Measurements from ENCODE around the gene DYRK1A.
"Not testable (repeated sequence)": the region's sequence is repeated elsewhere in the genome, so short reads cannot be mapped to it uniquely, and the experiment has no call there.

Gene DYRK1A

GRCh38 chr21:37366482-37367316 lies at the start of gene DYRK1A:
TSS of gene DYRK1A (plus strand) at chr21:37366773. CDS start at chr21:37420375, 53,602 bp downstream.
- DNase-seq: peak; percentile 96

DNA sequence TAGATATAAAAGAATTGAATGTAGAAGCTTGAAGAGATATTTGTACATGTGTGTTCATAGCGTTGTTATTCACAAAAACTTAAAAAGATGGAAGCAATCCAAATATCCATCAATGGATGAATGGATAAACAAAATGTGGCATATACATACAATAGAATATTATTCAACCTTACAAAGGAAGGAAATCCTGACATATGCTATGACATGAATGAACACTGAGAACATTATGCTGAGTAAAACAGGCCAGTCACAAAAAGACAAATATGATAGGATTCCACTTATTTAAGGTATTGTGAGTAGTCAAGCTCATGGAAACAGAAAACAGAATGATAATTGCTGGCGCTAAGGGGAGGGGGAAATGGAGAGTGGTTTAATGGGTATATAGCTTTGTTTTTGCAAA lies 47.0 kb upstream of the DYRK1A start:
- DNase-seq: no peak

DNA sequence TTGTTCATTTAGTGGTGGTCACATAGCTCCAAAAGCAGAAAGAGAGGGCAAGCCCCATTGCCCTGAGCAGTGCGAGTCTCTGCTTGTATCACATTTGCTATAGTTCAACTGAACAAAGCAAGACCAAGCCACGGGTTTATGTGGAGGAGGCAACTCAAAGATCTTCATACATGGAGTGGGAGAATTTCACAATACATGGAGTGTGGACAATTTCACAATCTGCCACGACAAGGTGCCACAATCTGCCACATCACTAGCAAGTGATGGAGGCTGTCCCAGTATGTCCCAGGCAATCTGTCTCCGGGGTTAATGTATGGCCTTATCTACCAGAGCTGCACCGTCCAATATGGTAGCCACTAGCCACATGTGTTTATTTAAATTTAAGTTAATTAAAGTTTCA lies 44.5 kb upstream of the DYRK1A start:
- no peak for DNase-seq

GRCh38 chr21:37324558-37324957 lies 42.0 kb upstream of the DYRK1A start:
- DNase-seq: no peak

GRCh38 chr21:37328147-37328546 lies 38.4 kb upstream of the DYRK1A start:
- DNase-seq: not testable (repeated sequence)

DNA sequence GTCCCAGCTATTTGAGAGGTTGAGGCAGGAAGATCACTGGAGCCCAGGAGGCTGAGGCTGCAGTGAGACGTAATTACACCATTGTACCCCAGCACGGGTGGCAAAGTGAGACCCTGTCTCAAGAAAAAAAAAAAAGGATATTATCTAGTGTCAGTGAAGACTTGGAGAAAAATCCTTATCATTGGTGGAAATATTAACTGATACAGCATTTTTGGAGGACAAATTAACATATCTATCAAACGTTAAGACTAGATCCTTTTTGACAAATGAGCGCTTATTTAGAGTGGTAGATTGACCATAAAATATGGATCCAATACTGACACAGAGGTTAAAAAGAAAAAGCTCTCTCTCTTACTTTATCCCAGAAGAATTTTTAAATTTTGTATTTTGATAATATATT lies 35.2 kb upstream of the DYRK1A start:
- no peak for DNase-seq

- no peak for DNase-seq
Measured at GRCh38 chr21:37335053-37335452, 31.5 kb upstream of the DYRK1A start.

DNA sequence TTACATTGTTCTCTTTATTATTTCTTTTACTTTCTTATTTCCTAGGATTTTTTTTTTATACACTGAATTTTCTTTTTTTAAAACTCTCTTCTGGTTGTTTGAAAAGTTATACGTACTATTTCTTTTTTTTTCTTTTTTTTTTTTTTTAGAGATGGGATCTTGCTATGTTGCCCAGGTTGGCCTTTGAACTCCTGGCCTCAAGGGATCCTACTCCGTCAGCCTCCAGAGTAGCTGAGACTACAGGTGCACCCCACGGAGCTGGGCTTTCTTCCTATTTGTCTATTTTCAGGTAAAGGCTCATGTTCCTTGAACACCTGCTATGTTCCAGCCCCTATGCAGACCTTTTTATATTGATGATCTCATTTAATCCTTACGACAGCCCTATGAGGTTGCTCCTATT lies 29.4 kb upstream of the DYRK1A start:
- no peak for DNase-seq

DNA sequence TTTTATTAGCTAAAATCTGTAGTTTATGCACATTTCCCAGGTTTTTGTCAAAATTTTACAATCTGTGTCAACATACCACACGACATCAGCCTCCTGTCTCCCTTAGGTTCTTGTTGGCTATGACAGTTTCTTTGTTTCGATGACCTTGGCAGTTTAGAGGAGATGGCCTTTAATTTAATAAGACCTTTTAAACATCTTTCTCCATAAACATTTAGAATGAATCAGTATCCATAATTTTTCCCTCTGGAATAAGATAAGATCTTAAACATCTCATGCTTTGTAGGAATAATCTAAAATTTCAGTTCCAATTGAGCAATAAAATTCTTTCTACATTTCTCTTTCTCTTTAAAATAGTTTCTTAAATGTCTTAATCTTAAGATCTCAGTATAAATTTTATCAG lies 28.7 kb upstream of the DYRK1A start:
- DNase-seq: no peak

DNA sequence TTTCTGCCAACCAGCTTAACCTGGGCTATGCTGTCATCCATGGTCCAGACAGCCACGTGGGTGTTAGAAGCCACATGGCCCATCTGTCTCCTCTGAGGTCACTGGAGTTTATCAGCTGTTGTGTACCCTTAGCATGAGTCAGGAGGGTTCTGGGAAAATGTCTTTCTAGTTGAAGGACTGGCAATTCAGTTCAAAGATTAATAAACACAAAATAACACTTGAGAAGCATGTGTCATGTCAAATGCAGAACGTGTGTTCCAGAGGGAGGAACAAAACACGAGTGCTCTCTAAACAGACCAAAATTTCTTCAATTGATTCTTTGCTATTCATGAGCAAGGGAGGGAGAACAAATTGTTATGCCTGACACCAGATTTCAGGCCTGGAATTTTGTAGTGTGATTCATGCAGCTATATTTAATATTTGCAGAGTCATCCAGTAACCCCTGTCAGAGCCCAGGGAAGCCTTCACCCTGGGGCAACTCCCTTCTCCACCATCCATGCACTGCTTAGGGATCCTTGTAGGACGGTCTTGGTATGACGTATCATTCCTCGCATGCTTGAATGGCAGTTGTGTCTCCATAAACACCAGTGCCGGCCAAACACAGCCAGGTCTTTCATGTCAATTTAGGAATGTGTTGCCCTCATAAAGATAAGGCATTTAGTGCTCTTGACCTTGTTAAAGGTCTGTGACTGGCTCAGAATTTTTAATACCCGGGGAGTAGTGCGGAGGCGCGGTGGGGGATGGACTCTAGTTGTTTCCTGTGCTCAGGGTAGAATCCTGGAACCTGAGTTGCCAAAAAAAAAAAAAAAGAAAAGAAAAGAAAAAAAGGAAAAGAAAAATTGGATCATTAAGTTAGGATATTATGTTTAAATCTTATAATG lies 27.7 kb upstream of the DYRK1A start:
- DNase-seq: peak; percentile 75

DNA sequence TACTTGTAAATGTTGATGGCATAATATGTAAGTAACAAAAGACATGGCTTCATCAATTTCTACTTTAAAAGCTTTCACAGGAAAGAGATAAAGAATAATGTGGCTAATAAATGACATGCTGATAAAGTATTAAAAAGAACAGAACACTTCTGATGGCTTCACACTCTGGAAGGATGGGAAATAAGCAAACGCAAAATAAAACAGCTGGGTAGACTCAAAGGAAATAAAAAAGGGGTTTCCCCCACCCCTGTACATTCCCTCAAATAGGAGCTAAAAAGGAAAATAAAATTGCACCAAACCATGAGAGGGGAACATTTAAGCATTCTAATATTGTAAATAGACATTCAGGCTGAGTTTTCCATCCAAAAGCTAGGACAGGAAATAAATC lies 27.0 kb upstream of the DYRK1A start:
- no peak for DNase-seq

- no peak for DNase-seq
Measured at GRCh38 chr21:37341254-37341960, 25.2 kb upstream of the DYRK1A start.

DNA sequence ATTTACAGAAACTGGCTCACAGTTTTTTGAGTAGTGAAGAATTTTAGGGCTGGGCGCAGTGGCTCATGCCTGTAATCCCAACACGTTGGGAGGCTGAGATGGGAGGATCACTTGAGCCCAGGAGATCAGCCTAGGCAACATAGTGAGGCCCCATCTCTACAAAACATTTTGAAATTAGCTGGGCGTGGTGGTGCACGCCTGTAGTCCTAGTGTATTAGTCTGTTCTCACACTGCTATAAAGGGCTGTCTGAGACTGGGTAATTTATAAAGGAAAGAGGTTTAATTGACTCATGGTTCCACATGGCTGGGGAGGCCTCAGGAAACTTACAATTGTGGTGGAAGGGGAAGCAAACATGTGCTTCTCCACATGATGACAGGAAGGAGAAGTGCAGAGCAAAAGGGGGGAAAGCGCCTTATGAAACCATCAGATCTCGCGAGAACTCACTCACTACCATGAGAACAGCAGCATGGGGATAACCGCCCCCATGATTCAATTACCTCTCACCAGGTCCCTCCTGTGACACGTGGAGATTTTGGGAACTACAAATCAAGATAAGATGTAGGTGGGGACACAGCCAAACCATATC lies 24.4 kb upstream of the DYRK1A start:
- DNase-seq: no peak

- no peak for DNase-seq
Measured at GRCh38 chr21:37346841-37347430, 19.6 kb upstream of the DYRK1A start.

DNA sequence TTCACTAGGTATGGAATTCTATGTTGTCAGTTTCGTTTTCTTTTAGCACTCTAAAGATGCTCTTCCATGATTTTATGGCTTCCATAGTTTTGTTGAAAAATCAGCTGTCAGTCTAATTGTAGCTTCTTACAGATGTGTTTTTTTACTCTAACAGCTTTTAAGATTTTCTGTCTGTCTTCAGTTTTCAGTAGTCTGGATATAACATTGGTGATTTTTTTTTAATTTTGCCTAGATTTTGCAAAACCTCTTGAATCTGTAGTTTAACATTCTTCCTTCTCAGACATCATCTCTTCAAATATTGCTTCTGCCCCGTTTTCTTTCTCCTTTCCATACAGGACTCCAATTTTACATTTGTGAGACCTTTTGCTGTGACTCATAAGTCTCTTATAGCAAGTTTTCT lies 17.9 kb upstream of the DYRK1A start:
- no peak for DNase-seq

GRCh38 chr21:37350472-37350871 lies 16.1 kb upstream of the DYRK1A start:
- no peak for DNase-seq

DNA sequence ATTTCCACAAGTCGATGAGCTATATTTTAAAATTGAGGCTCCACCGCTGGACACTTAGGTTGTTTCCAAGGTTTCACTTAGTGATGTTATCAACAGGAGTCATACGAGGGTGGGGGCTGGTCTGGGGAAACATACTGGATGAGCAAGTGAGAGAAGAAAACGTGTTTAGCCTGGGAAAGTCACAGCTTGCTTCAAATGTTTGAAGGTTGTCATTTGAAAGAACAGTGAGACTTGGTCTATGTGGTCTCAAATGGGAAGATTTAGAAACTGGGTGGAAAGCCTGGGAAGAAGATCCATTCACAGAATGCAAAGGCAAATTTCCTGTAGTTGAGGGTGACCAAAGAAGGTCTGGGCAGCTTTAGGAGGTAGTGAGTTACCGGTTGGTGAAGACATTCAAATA lies 9.9 kb upstream of the DYRK1A start:
- no peak for DNase-seq

- no peak for DNase-seq
Measured at GRCh38 chr21:37357691-37358090, 8.9 kb upstream of the DYRK1A start.

GRCh38 chr21:37358397-37358796 lies 8.2 kb upstream of the DYRK1A start:
- no peak for DNase-seq

DNA sequence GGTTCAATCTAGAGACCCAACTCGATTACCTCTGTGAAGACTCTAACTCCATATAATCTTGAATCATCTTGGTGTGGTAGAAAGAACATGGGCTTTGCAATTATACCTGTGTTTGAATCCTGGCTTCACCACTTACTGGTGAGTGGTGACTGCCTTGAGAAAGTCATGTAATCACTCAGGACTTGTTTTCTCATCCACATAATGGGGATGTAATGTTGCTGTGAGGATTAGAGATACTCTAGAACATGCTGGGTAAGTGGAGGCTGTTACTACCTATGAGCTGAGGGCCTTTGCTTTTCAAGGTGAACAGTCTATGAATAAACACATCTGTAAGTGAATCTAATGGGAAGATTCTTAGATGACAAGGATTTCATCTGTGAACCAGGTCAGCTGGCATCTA lies 2.6 kb upstream of the DYRK1A start:
- no peak for DNase-seq

DNA sequence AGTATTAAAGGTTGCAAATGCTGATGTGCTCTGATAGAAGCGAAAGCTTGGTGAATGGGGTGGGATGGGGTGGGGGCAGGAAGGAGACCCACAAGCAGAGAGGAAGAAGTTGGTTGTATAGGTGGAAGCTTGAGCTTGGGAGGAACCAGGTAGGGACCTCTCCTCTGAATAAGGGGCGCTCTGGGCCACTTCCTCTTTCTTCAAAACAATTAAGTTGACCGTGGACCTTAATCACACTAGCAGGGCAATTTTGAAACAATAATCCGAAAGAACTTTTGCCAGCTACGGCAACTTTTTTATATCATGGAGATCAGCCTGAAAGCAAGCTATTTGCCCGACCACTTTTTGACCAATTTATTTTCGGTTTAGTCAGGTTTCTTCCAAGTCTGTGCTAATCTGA lies 1.9 kb upstream of the DYRK1A start:
- DNase-seq: no peak

Measured in T1000 (cell line).